Fibroblast of upper back skin (primary cell): ENCODE data around the gene GHRH.

Source experiments
- DNase-seq: peaks from one replicate; pipeline ENCODE4 v3.0.0-alpha.2; 2013

Gene GHRH, protein sequence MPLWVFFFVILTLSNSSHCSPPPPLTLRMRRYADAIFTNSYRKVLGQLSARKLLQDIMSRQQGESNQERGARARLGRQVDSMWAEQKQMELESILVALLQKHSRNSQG

DNA sequence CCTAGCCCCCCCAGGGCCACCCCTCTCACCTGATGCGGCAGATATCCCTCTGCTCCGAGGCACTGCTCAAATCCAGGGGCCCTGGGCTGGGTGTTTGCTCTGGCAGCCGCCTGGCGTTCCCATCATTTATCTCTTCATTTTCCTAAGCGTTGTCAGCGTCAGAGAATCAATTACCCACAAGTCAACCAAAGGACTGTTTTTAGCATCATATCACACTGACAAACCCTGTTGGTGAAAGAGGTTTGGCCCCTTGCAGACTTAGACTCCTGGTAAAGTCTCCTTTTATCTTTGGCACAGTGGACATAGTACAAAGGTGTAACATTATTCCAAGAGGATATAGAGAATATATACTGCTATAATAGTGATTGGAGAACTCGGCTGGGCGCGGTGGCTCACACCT lies at the start of gene GHRH:
GHRH (minus strand) TSS at position 101 of the 400 bp plus-strand sequence. CDS start 4,925 bp downstream, outside the sequence.
- no peak for DNase-seq

DNA sequence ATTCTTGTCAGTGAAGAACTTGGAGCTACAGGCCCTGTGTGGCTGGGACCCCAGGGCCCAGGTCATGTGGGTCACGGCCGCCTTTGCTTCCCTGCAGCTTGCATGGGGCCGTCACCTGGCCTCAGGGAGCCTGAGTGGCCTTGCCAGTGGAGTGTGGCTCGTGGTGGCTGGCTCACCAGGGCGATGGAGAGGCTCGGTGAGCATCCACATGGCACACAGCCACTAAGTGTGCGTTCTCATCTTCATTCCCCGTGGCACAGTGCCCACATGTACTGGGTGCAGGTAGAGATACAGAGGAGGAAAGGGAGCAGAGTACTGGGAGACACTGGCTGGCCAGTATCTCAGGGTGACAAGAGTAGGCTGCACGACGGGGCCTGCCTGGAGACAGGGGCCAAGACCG lies 49.3 kb upstream of the GHRH start:
- no peak for DNase-seq

DNA sequence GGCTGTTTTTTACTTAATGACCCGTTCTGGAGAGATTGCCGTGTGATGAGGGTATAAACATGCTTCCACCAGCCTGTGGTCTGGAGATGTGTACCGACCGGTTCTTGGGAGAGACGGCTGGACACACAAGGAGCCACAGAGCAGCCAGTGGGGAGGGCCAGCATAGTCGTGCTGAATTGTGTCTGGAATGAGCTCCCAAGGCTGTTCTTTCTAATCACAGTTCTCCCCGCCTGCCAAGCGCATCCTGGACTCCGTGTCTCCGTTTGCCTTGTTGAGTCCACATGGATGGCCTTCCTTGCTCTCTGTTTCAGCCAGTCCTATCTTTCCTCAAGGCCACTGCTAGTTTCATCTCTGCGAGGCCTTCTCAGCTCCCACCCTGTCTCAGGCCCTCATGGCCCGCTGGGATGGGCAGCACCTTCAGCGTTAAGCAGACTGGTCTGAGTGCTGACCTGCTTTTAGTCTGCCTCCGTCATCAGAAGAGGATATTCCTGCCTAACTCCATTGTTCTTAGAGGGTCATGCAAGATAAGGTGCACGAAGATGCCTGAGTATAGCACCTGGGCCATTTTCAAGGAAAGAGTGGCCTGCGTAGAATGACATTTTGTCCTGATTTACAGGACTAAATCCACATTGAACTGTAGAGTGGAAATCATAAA lies 48.4 kb upstream of the GHRH start:
- DNase-seq = no peak

DNA sequence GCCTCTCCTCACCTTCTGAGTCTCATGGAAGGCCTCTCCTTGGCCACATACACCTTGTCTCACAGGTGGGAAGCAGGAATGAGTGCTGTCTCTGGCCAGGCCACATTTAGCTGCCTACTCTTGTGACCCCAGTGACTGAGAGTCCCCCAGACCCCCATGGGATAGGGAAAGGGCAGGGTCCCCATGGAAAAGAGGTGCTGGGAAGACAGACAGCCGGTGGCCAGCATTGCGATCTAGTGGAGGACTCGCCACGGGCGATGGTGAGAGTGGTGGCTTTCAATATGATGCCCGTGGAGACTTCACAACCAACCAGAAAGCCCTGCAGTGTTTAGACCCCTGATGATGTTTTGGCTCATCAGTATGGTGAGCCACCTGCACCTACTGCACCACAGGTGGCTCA lies 47.7 kb upstream of the GHRH start:
- no peak for DNase-seq

DNA sequence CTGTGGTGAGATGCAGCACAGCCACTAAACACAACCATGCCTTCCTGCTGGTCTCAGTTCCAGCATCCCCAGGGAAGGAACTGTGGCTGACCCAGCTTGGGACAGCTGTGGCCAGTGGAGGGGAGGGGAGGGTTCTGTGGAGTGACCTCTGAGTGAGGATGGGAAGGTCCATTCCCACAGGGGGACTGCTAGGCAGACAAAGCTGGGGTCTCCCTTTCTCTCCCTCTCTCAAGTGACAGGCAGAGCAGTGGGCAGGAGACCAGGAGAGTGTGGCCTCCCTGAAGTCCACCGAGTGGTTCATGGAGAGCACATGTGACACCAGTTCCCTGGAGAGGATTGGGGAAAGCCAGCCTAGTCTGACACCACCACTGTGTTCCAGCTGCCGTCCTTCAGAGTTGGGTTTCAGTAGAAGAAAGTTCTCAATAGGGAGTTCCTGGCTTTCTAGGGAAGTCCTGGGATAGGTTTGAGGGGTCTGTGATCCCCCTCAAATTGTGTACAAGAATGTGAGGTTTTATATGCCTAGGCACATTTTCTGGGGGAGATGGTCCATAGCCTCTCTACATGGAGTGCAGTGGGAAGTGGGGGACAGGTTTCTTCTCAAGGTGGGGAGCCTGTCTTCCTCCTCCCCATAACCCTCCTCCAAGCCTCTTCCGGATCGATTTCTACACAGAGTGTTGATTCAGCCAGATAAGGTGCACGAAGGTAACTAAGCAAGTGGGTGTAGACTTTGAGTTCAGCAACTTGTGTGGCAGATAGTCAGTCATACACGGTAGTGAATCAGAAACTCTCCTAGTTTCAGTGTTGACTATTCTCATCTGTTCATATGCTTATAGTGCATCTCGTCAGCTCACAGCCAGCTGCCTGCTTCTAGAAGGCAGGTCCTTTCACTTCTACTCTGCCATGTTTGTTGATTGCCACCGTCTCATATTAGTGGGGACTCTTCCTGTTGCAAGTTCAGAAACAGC lies 46.8 kb upstream of the GHRH start:
- no peak for DNase-seq

DNA sequence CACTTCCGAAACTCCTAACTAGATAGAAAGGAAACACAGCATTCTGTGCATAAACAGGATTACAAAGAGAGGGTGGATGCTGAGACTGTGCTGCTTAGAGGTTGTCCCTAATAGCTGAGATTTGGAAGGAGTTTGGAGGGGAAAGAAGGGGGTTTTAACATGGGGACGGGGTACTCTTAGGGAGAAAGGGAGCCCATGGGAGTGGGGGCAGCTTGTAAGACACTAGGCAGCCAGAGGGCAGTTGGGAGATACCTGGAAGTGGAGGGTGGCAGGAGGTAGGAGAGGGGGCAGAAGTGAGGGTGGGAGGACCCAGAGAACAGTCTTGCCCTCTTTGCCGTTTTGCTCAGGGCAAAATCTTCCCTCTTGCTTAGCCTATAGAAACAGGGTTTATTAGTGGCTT lies 44.2 kb upstream of the GHRH start:
- no peak for DNase-seq

DNA sequence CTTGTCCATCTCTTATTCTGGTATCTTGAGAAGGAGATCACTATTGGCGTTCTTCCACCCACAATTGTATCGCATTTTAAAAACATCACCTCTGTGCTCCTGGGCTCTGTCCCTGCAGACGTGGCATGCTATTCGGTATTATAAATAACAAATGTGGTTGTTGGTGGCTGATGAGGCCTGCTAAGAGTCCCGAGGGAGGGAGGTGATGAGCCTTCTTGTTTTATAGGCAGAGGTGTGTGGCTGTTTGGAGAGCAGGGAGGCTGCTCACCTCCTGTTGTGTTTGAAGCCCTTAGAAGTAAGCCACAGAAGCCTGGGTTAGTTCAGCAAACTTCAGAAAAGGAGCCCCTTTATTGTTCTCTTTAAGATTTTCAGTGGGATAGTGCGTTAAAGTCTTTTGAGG lies 43.5 kb upstream of the GHRH start:
- DNase-seq = no peak

DNA sequence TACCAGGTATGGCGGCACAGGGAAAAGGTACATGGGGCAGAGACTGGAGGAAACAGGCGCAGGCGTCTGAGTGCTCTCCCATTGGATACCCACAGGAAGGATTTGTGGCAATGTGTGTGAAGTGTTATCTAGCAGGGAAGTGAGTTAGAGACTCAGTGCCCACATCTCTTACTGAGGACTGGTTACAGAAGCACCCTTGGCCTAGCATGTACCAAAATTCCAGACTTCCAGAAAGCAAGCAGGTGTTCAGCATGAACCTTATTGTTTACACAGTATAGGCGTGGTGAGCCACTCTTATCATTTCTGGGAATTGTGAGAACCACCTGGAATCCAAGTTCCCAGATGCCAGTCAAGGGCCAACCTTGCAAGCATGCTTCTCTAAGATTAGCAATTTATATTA lies 42.0 kb upstream of the GHRH start:
- DNase-seq = no peak

DNA sequence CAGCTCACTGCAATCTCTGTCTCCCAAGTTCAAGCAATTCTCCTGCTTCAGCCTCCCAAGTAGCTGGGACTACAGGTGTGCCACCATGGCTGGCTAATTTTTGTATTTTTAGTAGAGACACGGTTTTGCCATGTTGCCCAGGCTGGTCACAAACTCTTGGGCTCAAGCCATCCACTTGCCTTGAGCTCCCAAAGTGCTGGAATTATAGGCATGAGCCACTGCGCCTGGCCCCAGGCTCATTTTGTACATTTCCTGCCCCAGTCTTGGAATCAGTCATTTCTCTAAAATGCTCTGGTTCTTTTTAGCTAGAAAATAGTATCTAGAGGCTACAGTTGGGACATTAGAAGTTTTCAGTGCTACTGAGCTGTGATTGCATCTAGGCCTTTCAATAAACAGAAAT lies 41.4 kb upstream of the GHRH start:
- no peak for DNase-seq

DNA sequence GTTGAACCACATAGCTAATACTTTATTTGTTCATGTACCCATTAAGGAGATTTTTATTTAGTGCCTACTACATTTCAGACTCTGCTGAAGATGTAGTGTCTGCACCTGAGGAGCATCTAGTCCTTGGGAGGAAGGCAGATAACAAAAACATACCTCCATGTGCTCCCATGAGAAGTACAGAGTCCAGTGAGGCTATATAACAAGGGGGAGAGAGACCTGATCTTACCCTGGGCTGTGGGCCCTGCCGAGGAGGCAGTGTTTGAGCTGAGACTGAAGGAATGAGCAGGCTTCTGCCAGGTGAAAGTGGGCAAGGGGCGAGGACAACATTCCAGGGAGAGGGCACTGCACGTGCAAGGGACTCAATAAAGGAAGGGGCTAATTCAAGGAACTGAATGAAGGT lies 39.9 kb upstream of the GHRH start:
- DNase-seq = no peak

DNA sequence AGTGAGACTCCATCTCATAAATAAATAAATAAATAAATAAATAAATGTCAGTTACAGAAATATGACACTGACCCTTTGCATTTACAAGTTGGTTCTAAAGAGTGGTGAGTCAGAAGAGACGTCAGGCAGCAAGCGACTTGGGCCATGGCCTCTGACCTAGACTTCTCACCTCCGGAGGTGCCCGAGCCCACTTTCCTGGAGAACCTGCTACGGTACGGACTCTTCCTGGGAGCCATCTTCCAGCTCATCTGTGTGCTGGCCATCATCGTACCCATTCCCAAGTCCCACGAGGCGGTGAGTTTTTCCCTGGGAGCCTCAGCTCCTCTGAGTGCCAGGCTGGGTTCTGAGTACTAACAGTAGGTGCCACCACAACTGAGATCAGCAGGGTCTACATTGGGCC lies 39.5 kb upstream of the GHRH start:
- DNase-seq = no peak

DNA sequence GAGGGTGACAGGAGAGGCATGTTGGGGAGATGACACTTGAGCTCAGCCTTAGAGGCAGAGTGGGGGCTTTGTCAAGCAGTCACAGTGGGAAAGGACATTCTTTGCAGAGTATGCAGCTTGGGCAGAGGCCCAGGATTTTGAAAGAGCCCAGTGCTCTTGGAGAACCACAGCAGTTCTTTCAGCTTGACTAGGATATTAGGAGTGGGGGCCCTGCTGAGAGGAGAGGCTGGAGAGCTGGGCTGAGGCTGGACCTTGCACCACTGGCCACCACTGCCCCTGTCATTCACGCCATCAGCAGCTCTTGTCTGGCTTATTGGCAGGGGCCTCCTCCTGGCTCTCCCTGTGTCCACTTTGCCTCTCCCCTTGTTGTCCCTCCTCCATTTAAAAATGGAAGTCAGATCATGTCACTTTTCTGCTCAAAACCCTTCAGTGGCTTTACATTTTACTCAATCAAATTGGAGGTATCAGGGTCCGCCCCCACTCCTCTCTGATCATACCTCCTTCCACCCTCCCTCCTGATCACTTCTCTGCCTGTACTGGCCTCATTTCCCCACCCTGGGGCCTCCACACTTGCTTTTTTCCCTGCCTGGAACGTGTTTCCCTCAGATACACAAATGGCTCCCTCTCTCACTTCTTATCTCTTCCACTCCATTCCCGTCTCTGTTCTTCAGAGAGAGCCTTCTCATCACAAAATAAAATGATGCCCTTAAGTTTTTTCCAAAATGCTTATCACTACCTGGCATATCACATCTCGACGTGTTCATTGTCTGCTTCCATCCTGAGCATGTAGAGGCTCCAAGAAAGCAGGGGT lies 38.3 kb upstream of the GHRH start:
- DNase-seq = peak; percentile 72

DNA sequence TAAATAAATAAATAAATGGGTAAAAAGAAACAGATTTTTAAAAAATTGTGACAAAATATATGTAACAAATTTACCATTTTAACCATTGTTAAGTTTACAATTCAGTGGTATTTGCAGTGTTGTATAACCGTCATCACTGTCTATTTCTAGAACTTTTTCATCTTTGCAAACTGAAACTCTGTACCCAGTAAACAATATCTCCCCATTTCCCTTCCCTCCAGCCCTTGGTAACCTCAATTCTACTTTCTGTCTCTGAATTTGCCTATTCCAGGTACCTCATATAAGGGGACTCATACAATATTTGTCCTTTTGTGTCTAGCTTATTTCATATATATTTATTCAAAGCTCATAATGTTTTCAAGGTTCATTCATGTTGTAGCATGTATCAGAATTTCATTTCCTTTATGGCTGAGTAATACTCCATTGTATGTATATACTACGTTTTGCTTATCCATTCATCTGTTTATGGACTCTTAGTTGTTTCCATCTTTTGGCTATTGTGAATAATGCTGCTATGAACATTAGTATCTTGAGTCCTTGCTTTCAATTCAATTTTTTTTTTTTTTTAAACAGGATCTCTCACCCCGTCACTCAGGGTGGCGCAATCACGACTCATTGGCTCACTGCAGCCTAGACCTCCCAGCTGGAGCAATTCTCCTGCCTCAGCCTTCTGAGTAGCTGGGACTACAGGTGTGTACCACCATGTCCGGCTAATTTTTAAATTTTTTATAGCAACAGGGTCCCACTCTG lies 36.8 kb upstream of the GHRH start:
- peak; percentile 78 for DNase-seq

DNA sequence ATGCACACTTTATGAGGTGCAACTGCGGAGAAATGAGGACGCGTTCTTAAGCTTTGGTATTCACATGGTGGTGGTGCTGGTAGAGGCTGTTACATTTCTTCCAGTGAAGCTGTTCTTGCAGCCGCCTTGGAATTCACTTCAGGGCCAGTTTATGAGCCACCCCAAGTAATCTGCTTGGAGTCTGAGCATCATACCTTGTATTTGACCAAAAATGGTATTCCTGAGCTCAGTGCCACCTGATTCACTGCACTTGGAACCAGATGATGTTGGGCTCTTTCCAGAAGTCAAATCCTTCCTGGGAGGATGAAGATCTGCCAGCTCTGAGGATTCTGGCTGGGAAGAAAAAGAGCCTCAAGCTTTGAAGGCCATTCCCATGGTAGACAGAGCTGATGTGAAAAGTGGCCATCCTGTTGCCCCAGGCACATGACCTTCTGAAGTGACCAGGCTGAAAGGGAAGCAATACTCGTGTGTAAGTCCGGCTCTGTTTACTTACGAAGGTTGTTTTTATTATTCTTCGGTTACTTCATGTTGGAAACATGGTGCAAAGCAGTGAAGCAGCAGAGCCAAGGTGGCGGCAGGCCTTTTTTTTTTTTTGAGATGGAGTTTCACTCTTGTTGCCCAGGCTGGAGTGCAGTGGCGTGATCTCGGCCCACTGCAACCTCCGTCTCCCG lies 35.6 kb upstream of the GHRH start:
- peak; percentile 93 for DNase-seq

DNA sequence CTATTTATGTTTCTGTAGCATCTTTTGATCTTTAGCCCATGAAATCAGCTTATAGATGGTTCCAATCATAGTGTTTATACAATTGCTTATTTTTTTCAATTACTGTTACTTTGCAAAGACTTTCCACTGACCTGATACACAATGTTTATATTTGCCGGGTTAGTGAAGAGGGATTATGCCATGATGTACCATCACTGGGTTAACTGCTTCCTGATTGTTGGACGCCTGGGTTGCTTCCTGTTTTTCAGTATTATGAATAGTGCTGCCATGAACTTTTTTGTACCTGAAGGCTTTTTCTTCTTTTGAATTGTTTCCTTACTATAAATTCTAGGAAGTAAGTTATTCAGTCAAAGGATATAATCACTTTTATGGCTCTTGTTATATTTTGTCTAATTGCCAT lies 34.8 kb upstream of the GHRH start:
- no peak for DNase-seq

DNA sequence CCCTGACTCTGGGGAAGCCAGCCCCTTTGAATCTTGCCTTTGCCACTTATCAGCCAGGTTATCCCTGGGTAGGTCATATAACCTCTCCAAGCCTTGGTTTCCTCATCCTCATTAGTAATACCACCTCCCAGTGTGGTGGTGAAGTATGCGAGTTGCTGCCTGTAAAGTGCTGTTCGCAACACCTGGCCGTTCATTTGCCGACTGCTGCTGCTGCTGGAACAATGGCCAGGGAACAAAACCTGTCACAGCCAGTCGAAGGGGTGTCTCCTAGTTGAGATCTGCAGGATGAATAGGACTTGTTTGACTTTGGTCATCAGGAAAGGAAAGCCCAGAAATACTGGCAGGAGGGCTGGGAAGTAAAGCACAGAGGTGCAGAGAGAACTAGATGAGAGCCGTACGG lies 34.0 kb upstream of the GHRH start:
- no peak for DNase-seq

DNA sequence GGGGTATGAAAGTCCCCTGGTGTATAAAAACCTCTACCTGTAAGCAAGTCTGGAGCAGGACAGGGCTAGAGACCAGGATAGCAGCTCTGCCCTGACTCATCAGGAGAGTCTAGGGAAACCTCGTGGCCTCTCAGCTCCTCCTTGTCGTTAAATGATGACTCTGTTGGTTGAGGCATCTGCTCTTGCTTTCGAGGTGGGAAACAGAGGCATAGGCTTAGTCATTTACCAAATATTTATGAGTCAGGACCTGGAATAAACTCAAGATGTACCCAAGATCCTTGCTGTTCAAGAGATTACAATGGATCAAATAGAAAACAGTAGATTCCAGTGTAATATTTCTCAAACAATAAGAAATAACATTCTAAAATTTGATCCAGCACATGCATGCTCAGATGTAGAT lies 33.4 kb upstream of the GHRH start:
- peak; percentile 97 for DNase-seq

DNA sequence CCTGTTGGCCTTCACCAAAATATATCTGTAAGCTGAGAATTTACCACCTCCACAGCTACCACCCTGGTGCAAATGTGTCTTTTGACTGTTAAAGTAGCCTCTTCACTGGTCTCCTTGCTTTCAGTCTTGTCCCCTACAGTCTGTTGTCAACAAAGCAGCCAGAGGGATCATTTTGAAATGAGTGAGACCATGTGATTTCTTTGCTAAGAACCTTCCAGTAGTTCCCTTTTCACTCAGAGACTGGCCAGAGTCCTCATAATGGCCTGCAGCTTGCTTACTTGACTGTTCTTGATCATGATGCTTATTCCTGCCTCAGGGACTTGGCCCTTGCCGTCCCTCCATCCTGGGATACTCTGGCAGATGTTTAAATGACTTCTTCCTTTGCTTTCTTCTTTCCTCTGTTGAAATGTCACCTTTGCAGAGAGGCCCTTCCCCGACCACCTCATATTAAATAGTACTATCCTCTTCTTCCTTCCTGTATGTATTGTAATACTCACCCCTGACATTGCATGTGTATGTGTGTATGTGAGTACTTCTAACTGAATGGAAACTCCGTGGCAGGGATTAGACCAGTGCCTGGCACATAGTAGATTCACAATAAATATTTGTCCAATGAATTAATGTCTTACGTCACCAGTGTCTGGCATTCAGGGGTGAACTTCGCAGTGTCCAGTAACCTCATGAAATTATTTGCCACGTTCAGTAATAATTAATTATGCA lies 32.8 kb upstream of the GHRH start:
- DNase-seq = peak; percentile 28

DNA sequence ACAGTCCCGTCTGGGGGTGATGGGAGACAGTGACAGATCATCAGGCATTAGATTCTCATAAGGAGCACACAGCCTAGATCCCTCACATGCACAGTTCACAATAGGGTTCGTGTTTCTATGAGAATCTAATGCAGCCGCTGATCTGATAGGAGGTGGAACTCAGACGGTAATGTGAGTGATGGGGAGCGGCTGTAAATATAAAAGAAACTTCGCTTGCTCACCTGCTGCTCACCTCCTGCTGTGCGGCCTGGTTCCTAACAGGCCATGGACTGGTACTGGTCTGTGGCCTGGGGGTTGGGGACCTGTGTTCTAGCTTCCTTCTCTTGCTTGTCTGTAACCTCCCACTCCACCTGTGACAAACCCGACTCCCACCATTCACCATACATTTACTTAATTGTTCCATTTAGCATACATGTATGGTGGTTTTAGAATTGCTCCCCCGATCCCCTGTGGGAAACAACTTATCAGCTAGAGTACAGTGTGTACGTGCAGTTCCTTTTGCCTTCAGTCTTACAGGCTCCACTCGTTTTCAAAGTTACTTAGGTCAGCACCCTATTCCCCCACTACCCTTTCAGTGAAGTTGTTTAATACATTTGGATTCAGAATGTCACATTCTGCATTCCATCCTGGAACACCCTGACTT lies 31.8 kb upstream of the GHRH start:
- DNase-seq = no peak

DNA sequence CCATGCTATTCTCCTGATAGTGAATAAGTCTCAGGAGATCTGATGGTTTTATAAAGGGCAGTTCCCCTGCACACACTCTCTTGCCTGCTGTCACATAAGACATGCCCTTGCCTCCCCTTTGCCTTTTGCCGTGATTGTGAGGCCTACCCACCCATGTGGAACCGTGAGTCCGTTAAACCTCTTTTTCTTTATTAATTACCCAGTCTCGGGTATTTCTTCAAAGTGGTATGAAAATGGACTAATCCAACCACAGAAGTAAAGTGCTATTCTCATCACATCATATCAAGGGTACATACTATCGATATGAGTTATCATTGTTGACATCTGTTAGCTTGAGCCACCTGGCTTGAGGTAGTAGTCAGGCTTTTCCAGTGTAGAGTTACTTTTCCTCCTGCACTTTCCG lies 30.1 kb upstream of the GHRH start:
- DNase-seq = no peak
